H9 (cell line): ENCODE results near the gene CCDC110. TPM values are rescaled to one million over a fixed set of nuclear protein-coding genes. Genes with fewer than 3 reads are reported as not detected.

Source experiments
- DNase-seq: peaks from one replicate; pipeline ENCODE4 v3.0.0-alpha.2; 2017
- H2AFZ ChIP-seq: one replicate; pipeline ENCODE4 v1.6.1; 2013; ENCODE audit warnings: mild to moderate bottlenecking, low read length, control low read depth, moderate library complexity
- H2AK5ac ChIP-seq: 2 replicates; pipeline ENCODE4 v1.6.1; 2013; ENCODE audit warnings: low read length, control low read depth, mixed read lengths; ENCODE audit not compliant: insufficient read length
- H2BK120ac ChIP-seq: one replicate; pipeline ENCODE4 v1.6.1; 2013; ENCODE audit warnings: low read depth, mild to moderate bottlenecking, low read length, control low read depth, inconsistent platforms; ENCODE audit not compliant: poor library complexity, severe bottlenecking
- H2BK12ac ChIP-seq: 2 replicates; pipeline ENCODE4 v1.6.1; 2013; ENCODE audit warnings: low read length, control low read depth, mixed read lengths, low read depth; ENCODE audit not compliant: insufficient read length
- H2BK15ac ChIP-seq: 2 replicates; pipeline ENCODE4 v1.6.1; 2013; ENCODE audit warnings: low read depth, low read length, control low read depth
- H2BK20ac ChIP-seq: one replicate; pipeline ENCODE4 v1.6.1; 2013; ENCODE audit warnings: low read depth, mild to moderate bottlenecking, low read length, control low read depth, inconsistent platforms; ENCODE audit not compliant: poor library complexity, severe bottlenecking
- H2BK5ac ChIP-seq: 2 replicates; pipeline ENCODE4 v1.6.1; 2013; ENCODE audit warnings: low read length, control low read depth, mixed read lengths; ENCODE audit not compliant: insufficient read length
- H3K14ac ChIP-seq: 2 replicates; pipeline ENCODE4 v1.6.1; 2013; ENCODE audit warnings: low read length, control low read depth; ENCODE audit not compliant: insufficient read depth
- H3K18ac ChIP-seq: 2 replicates; pipeline ENCODE4 v1.6.1; 2013; ENCODE audit warnings: low read depth, mild to moderate bottlenecking, mixed read lengths, low read length, control low read depth; ENCODE audit not compliant: insufficient read length
- H3K23ac ChIP-seq: 2 replicates; pipeline ENCODE4 v1.6.1; 2013; ENCODE audit warnings: low read length, control low read depth, mixed read lengths, low read depth; ENCODE audit not compliant: insufficient read length
- H3K23me2 ChIP-seq: 2 replicates; pipeline ENCODE4 v1.6.1; 2013; ENCODE audit warnings: low read depth, mild to moderate bottlenecking, mixed read lengths, low read length, control low read depth; ENCODE audit not compliant: insufficient read length, poor library complexity, severe bottlenecking
- H3K27ac ChIP-seq: 2 replicates; pipeline ENCODE4 v1.5.1; 2013; ENCODE audit warnings: low read length, control low read depth, mixed read lengths, low read depth; ENCODE audit not compliant: insufficient read length
- H3K27me3 ChIP-seq: 2 replicates; pipeline ENCODE4 v1.6.1; 2013; ENCODE audit warnings: low read length, control low read depth, inconsistent platforms; ENCODE audit not compliant: insufficient read depth
- H3K4ac ChIP-seq: 2 replicates; pipeline ENCODE4 v1.6.1; 2013; ENCODE audit warnings: low read depth, mild to moderate bottlenecking, control low read depth, inconsistent platforms, low read length, moderate library complexity
- H3K4me1 ChIP-seq: 2 replicates; pipeline ENCODE4 v1.6.1; 2013; ENCODE audit warnings: low read length, control low read depth, inconsistent platforms; ENCODE audit not compliant: insufficient read depth
- H3K4me2 ChIP-seq: 2 replicates; pipeline ENCODE4 v1.6.1; 2013; ENCODE audit warnings: low read length, control low read depth, mixed read lengths; ENCODE audit not compliant: insufficient read length, insufficient read depth
- H3K56ac ChIP-seq: 2 replicates; pipeline ENCODE4 v1.6.1; 2013; ENCODE audit warnings: low read depth, mild to moderate bottlenecking, mixed read lengths, low read length, control low read depth; ENCODE audit not compliant: insufficient read length
- H3K79me1 ChIP-seq: 2 replicates; pipeline ENCODE4 v1.6.1; 2013; ENCODE audit warnings: low read depth, mild to moderate bottlenecking, moderate library complexity, low read length, control low read depth, inconsistent platforms; ENCODE audit not compliant: insufficient read depth, poor library complexity, severe bottlenecking
- H3K79me2 ChIP-seq: 2 replicates; pipeline ENCODE4 v1.6.1; 2013; ENCODE audit warnings: low read length, control low read depth, inconsistent platforms; ENCODE audit not compliant: insufficient read depth
- H3K9ac ChIP-seq: 2 replicates; pipeline ENCODE4 v1.6.1; 2013; ENCODE audit warnings: low read length, control low read depth, mixed read lengths; ENCODE audit not compliant: insufficient read length; ENCODE audit errors: extremely low read depth
- H3K9me3 ChIP-seq: one replicate; pipeline ENCODE4 v1.6.1; 2013; ENCODE audit warnings: low read depth, low read length, inconsistent platforms; ENCODE audit not compliant: control insufficient read depth
- H3T11ph ChIP-seq: one replicate; pipeline ENCODE4 v1.6.1; 2013; ENCODE audit warnings: mild to moderate bottlenecking, low read length, control low read depth, inconsistent platforms
- H4K20me1 ChIP-seq: one replicate; pipeline ENCODE4 v1.6.1; 2013; ENCODE audit not compliant: control insufficient read depth, insufficient read length, insufficient read depth
- H4K5ac ChIP-seq: 2 replicates; pipeline ENCODE4 v1.6.1; 2013; ENCODE audit warnings: low read depth, mild to moderate bottlenecking, mixed read lengths, low read length, control low read depth; ENCODE audit not compliant: insufficient read length
- H4K8ac ChIP-seq: replicated peaks from 2 replicates; pipeline ENCODE4 v1.6.1; 2013; ENCODE audit warnings: low read length, control low read depth, mixed read lengths, low read depth; ENCODE audit not compliant: insufficient read length
- H4K91ac ChIP-seq: 2 replicates; pipeline ENCODE4 v1.6.1; 2013; ENCODE audit warnings: low read depth, mild to moderate bottlenecking, moderate library complexity, mixed read lengths, low read length, control low read depth; ENCODE audit not compliant: insufficient read length
- H3K27ac Mint-ChIP-seq, 3 experiments: 2 replicates in 2 of 3; 3 replicates in 1 of 3; pipeline ENCODE4 v1.8.0; 2020 to 2021; ENCODE audit warnings: mixed read lengths in 3 of 3, mild to moderate bottlenecking in 1 of 3, moderate library complexity in 1 of 3
- H3K27me3 Mint-ChIP-seq: 2 replicates; pipeline ENCODE4 v1.8.0; 2021; ENCODE audit warnings: low read depth, mild to moderate bottlenecking, moderate library complexity, mixed read lengths
- H3K36me3 Mint-ChIP-seq, 3 experiments: 2 replicates in 2 of 3; 3 replicates in 1 of 3; pipeline ENCODE4 v1.8.0; 2020 to 2021; ENCODE audit warnings: low read depth in 3 of 3, mixed read lengths in 3 of 3; ENCODE audit not compliant: insufficient read depth in 1 of 3
- H3K4me1 Mint-ChIP-seq, 2 experiments: 2 replicates each; pipeline ENCODE4 v1.8.0; 2020; ENCODE audit warnings: mixed read lengths in 2 of 2
- H3K4me3 Mint-ChIP-seq, 2 experiments: 2 replicates in 1 of 2; 3 replicates in 1 of 2; pipeline ENCODE4 v1.8.0; 2020 to 2021; ENCODE audit warnings: mild to moderate bottlenecking in 2 of 2, mixed read lengths in 2 of 2, moderate library complexity in 1 of 2
- H3K9me3 Mint-ChIP-seq, 2 experiments: 2 replicates in 1 of 2; 3 replicates in 1 of 2; pipeline ENCODE4 v1.8.0; 2020; ENCODE audit warnings: mild to moderate bottlenecking in 2 of 2, mixed read lengths in 2 of 2, moderate library complexity in 1 of 2
- CTCF ChIP-seq: fragments of 200-600 bp; sonication (generic); conservative IDR thresholded peaks from 3 replicates; pipeline ENCODE4 v1.8.0; 2021; ENCODE audit warnings: antibody characterized with exemption, mild to moderate bottlenecking
- WGBS: extraction: QIAGEN DNeasy Blood & Tissue Kit; methylation state at CpG from one replicate; pipeline ENCODE4 v1.1.7; 2013; ENCODE audit warnings: missing lambda C conversion rate, low lambda C conversion rate, mixed read lengths; ENCODE audit not compliant: insufficient read length; ENCODE audit errors: extremely low coverage; 5-methylcytosine and 5-hydroxymethylcytosine counted together
- total RNA-seq: library from RNA; stranded (reverse); gene quantifications from 2 replicates; pipeline ENCODE4 v1.2.1, GENCODE V29; 2021

Gene CCDC110
- total RNA-seq, 1 experiment from 2014 or later: 2.3 TPM

- Histone ChIP-seq H3K4ac (no peak overlapping the region), H4K5ac (no peak overlapping the region), H3K4me1 (no peaks in the 10 kb centered on the region; the same call in 1 of the 2 replicates), H3K9ac (no peak overlapping the region), H3K27ac (no peak overlapping the region), H2AK5ac (no peak overlapping the region), H4K8ac (no peak overlapping the region), H3K14ac (no peak overlapping the region), H3T11ph (no peak overlapping the region), H2BK20ac (no peak overlapping the region), H3K56ac (no peak overlapping the region), H3K27me3 (no peaks in the 10 kb centered on the region), H3K23ac (no peak overlapping the region), H4K91ac (no peak overlapping the region), H3K4me2 (no peak overlapping the region), H2BK15ac (no peak overlapping the region), H2BK120ac (no peak overlapping the region), H3K79me2 (no peaks in the 10 kb centered on the region), H2BK5ac (no peak overlapping the region), H4K20me1 (no peaks in the 10 kb centered on the region), H3K79me1 (no peaks in the 10 kb centered on the region), H3K18ac (no peak overlapping the region), H2BK12ac (no peak overlapping the region), H2AFZ (no peak overlapping the region), H3K23me2 (no peaks in the 10 kb centered on the region), H3K9me3 (no peaks in the 10 kb centered on the region)
- TF ChIP-seq CTCF: no peak
- Mint-ChIP-seq H3K27me3 (no peaks in the 10 kb centered on the region), H3K36me3 (peaks cover 0 to 3% (median 0%) of the 10 kb centered on the region in 3 experiments; a peak in 2 of 7 replicates), H3K4me3 (no peak overlapping the region), H3K27ac (no peak overlapping the region), H3K9me3 (no peaks in the 10 kb centered on the region; a peak in 1 of 5 replicates), H3K4me1 (peaks cover 32 to 33% of the 10 kb centered on the region in 2 experiments)
- no CpG with 5 or more reads among the region's 8 CpGs for WGBS
- no peak for DNase-seq
These were observed 10.0 kb downstream of the CCDC110 start for GRCh38 chr4:185461565-185461964.
